HepG2 (cell line): ENCODE measurements around the gene C6orf136. TPM values are rescaled to one million over a fixed set of nuclear protein-coding genes. Genes with fewer than 3 reads are reported as not detected.
A peak's percentile ranks its signal among the peaks of the same experiment; 100 is the strongest.
"Not testable (repeated sequence)": the region's sequence is repeated elsewhere in the genome, so short reads cannot be mapped to it uniquely, and the experiment has no call there.

Experiments
- ATAC-seq: fragments of 200-7000 bp; cut with Tn5 transposase; 3 replicates; pipeline ENCODE4 v1.9.1; 2020; ENCODE audit warnings: mild to moderate bottlenecking, moderate library complexity
- BruUV-seq: library from RNA; stranded (reverse); fragments of 400-500 nt; replicated peaks from 2 replicates; lab custom pipeline; 2021; lab: Mats Ljungman, UMichigan
- CTCF ChIA-PET: fragments of 300-600 bp; formaldehyde crosslinking; extraction: SDS; loops from one replicate; lab custom pipeline; 2021; ENCODE audit warnings: low total read pairs, inconsistent platforms, low intra/inter-chr PET ratio; lab: Yijun Ruan, JAX
- POLR2A ChIA-PET: fragments of 350-600 bp; sonication (Branson Sonifier 250); formaldehyde crosslinking; loops from one replicate; lab custom pipeline; 2020; ENCODE audit warnings: antibody characterized with exemption, inconsistent platforms; lab: Yijun Ruan, JAX
- DNase-seq: peaks from one replicate; pipeline ENCODE4 v3.0.0-alpha.2; 2015; ENCODE audit warnings: low spot score
- FAIRE-seq: peaks from 3 replicates; lab custom pipeline; 2011; peaks lifted over from hg19 to GRCh38; lab: Jason Lieb, UNC
- H2AFZ ChIP-seq: one replicate; pipeline ENCODE4 v1.6.1; 2011; ENCODE audit warnings: low read length, inconsistent platforms
- H3K27ac ChIP-seq: fragments of 300-600 bp; 3 replicates; pipeline ENCODE4 v1.8.0; 2011; ENCODE audit warnings: mixed run types, mild to moderate bottlenecking, mixed read lengths, low read length, inconsistent platforms; ENCODE audit not compliant: insufficient read depth; ENCODE audit errors: extremely low read length
- H3K27me3 ChIP-seq, 2 experiments: fragments of 200-600 bp in 1 of 2; 2 replicates in 1 of 2; 3 replicates in 1 of 2; pipeline versions ENCODE4 v1.6.0 to v1.8.0; 2011; ENCODE audit warnings: low read length in 2 of 2, mild to moderate bottlenecking in 2 of 2, moderate library complexity in 2 of 2, inconsistent platforms in 1 of 2; ENCODE audit not compliant: insufficient read depth in 2 of 2, control insufficient read depth in 1 of 2
- H3K36me3 ChIP-seq, 2 experiments: fragments of 200-600 bp in 1 of 2; replicated peaks in 1 of 2; 2 replicates in 1 of 2; 3 replicates in 1 of 2; pipeline versions ENCODE4 v1.5.1 to v1.8.0; 2011; ENCODE audit warnings: low read length in 2 of 2, inconsistent platforms in 1 of 2; ENCODE audit not compliant: insufficient read depth in 2 of 2, control insufficient read depth in 1 of 2
- H3K4me1 ChIP-seq: 2 replicates; pipeline ENCODE4 v1.5.1; 2012; ENCODE audit warnings: low read length, inconsistent platforms; ENCODE audit not compliant: insufficient read depth
- H3K4me2 ChIP-seq: 2 replicates; pipeline ENCODE4 v1.6.0; 2011; ENCODE audit warnings: low read depth, low read length, inconsistent platforms
- H3K4me3 ChIP-seq, 3 experiments: fragments of 200-600 bp in 1 of 3; sonication (generic), shearing (Covaris generic) in 1 of 3; replicated peaks in 1 of 3; 2 replicates each; pipeline ENCODE4 v1.5.1; 2011 to 2016; ENCODE audit warnings: low read length in 3 of 3, inconsistent platforms in 2 of 3, low read depth in 2 of 3, mild to moderate bottlenecking in 2 of 3, control low read depth in 1 of 3, mixed read lengths in 1 of 3; ENCODE audit not compliant: insufficient read depth in 1 of 3
- H3K79me2 ChIP-seq: one replicate; pipeline ENCODE4 v1.6.1; 2011; ENCODE audit warnings: low read length, inconsistent platforms; ENCODE audit not compliant: insufficient read depth
- H3K9ac ChIP-seq: 2 replicates; pipeline ENCODE4 v1.6.0; 2011; ENCODE audit warnings: mild to moderate bottlenecking, low read depth, low read length, inconsistent platforms; ENCODE audit not compliant: insufficient read depth
- H3K9me3 ChIP-seq: 2 replicates; pipeline ENCODE4 v1.5.1; 2012; ENCODE audit warnings: mild to moderate bottlenecking, low read length
- H4K20me1 ChIP-seq: 2 replicates; pipeline ENCODE4 v1.6.0; 2011; ENCODE audit warnings: inconsistent platforms, mild to moderate bottlenecking, low read length, moderate library complexity; ENCODE audit not compliant: insufficient read depth
- ARID3A ChIP-seq: IDR thresholded peaks from 2 replicates; pipeline ENCODE4 v1.6.1; 2012; ENCODE audit warnings: low read depth, low read length, improper control_type of control experiment
- BORCS8-MEF2B ChIP-seq: sonication (generic); formaldehyde crosslinking; IDR thresholded peaks from 2 replicates; pipeline ENCODE4 v1.8.0; 2022; ENCODE audit warnings: mild to moderate bottlenecking, missing genetic modification reagents
- KDM2A ChIP-seq: sonication (generic); formaldehyde crosslinking; IDR thresholded peaks from 2 replicates; pipeline ENCODE4 v1.4.0; 2020; ENCODE audit warnings: low read depth, missing genetic modification reagents, borderline replicate concordance
- KDM4B ChIP-seq: sonication (generic); formaldehyde crosslinking; IDR thresholded peaks from 2 replicates; pipeline ENCODE4 v1.4.0; 2020; ENCODE audit warnings: missing genetic modification reagents
- MIXL1 ChIP-seq: IDR thresholded peaks from 2 replicates; pipeline ENCODE4 v1.6.1; 2016
- MXD4 ChIP-seq: IDR thresholded peaks from 2 replicates; pipeline ENCODE4 v1.6.1; 2016; ENCODE audit warnings: mild to moderate bottlenecking, missing biosample characterization, missing genetic modification reagents
- PATZ1 ChIP-seq: sonication (generic); formaldehyde crosslinking; IDR thresholded peaks from 2 replicates; pipeline ENCODE4 v1.4.0; 2020; ENCODE audit warnings: missing genetic modification reagents
- POLR2A ChIP-seq, 2 experiments: IDR thresholded peaks; 2 replicates each; pipeline ENCODE4 v1.6.1; 2011; ENCODE audit warnings: low read depth in 2 of 2, low read length in 2 of 2, mild to moderate bottlenecking in 1 of 2, moderate library complexity in 1 of 2; ENCODE audit not compliant: insufficient read depth in 1 of 2
- POLR2AphosphoS2 ChIP-seq: IDR thresholded peaks from 2 replicates; pipeline ENCODE4 v1.6.1; 2011; ENCODE audit warnings: low read depth, low read length, improper control_type of control experiment
- RAD21 ChIP-seq: fragments of 450-650 bp; formaldehyde crosslinking; IDR thresholded peaks from 2 replicates; pipeline ENCODE4 v1.5.0; 2020; ENCODE audit warnings: mild to moderate bottlenecking
- REPIN1 ChIP-seq: sonication (generic); formaldehyde crosslinking; IDR thresholded peaks from 2 replicates; pipeline ENCODE4 v1.8.0; 2022; ENCODE audit warnings: missing genetic modification reagents, low read depth, mild to moderate bottlenecking, borderline replicate concordance
- STAG1 ChIP-seq: sonication (generic); formaldehyde crosslinking; IDR thresholded peaks from 2 replicates; pipeline ENCODE4 v1.4.0; 2020; ENCODE audit warnings: missing genetic modification reagents
- TFAP4 ChIP-seq: sonication (generic); IDR thresholded peaks from 2 replicates; pipeline ENCODE4 v1.6.1; 2016; ENCODE audit warnings: low read depth, borderline replicate concordance
- ZFY ChIP-seq: sonication (generic); formaldehyde crosslinking; IDR thresholded peaks from 2 replicates; pipeline ENCODE4 v1.4.0; 2020; ENCODE audit warnings: missing genetic modification reagents
- ZNF205 ChIP-seq: IDR thresholded peaks from 2 replicates; pipeline ENCODE4 v1.6.1; 2018; ENCODE audit warnings: missing biosample characterization, missing genetic modification reagents
- ZNF580 ChIP-seq: IDR thresholded peaks from 2 replicates; pipeline ENCODE4 v1.6.1; 2016; ENCODE audit warnings: low read depth, borderline replicate concordance
- ZNF605 ChIP-seq: sonication (generic); formaldehyde crosslinking; IDR thresholded peaks from 2 replicates; pipeline ENCODE4 v1.8.0; 2022; ENCODE audit warnings: mild to moderate bottlenecking, missing genetic modification reagents
- ZNF792 ChIP-seq: IDR thresholded peaks from 2 replicates; pipeline ENCODE4 v1.6.1; 2016
- WGBS: methylation state at CpG from one replicate; pipeline ENCODE4 v1.1.6; 2017; ENCODE audit warnings: low lambda C conversion rate; 5-methylcytosine and 5-hydroxymethylcytosine counted together
- in situ Hi-C: cut with HindIII; loops from 2 replicates; pipeline ENCODE4 v1.10.0; 2017; ENCODE audit warnings: low pct_unique_long_range_greater_than_20kb; ENCODE audit not compliant: extremely low pct_ligation_motif_present
- intact Hi-C: fragments of 100-400 bp; cut with micrococcal nuclease; formaldehyde crosslinking; loops from one replicate; pipeline ENCODE4 v1.10.0; 2022; ENCODE audit not compliant: unreplicated experiment
- polyA plus RNA-seq, 8 experiments: library from polyadenylated mRNA; depleted of rRNA in 3 of 8; stranded (reverse) in 7 of 8; unstranded in 1 of 8; fragments of >200 nt; fragmentation: Illumina TruSeq in 4 of 8; extraction: Trizol in 4 of 8; gene quantifications; 2 replicates each; pipeline versions ENCODE4 v1.2.1 to v1.2.3, GENCODE V29; 2011 to 2016; ENCODE audit warnings: low read depth in 4 of 8, missing spikeins in 1 of 8, mixed read lengths in 1 of 8; ENCODE audit not compliant: insufficient read depth in 1 of 8
- total RNA-seq, 5 experiments: library from RNA; depleted of rRNA; stranded (reverse); fragments of >200 nt; fragmentation: Illumina TruSeq; extraction: Trizol; gene quantifications; 2 replicates each; pipeline ENCODE4 v1.2.3, GENCODE V29; 2016; ENCODE audit warnings: low read depth in 1 of 5

C6orf136 gene
- total and polyA plus RNA-seq, 2 of the 13 experiments (the other 11 are each of a cell fraction or from before 2014, with no cell fraction given): 12.0 to 26.2 TPM

GRCh38 chr6:30597315-30598144, 49.4 kb upstream of the C6orf136 start:
- FAIRE-seq: peak; percentile 91
- intact Hi-C loops: loop anchor here (1.0 to 2.0 kb wide), 2 partner anchors 56 to 115 kb away; no protein-coding TSS in a partner anchor
- TF ChIP-seq POLR2AphosphoS2 (peak; percentile 47; the same call in 1 of the 2 replicates), KDM4B (CRISPR knock-in tag) (0 out of 2 replicates have a peak, but pooled peaks have one; percentile 21), ZNF580 (CRISPR knock-in tag) (peak; percentile 54; the same call in 1 of the 2 replicates), PATZ1 (0 out of 2 replicates have a peak, but pooled peaks have one; percentile 23), ZFY (CRISPR knock-in tag) (peak; percentile 79), REPIN1 (CRISPR knock-in tag) (peak; percentile 61; the same call in 1 of the 2 replicates), POLR2A (IDR thresholded peaks at IDR 0.05; ENCODE audit: insufficient read depth in 1 of 2, low read depth in 2 of 2, low read length in 2 of 2) (peak; percentile 47 to 60; a peak in 2 of 4 replicates), RAD21 (CRISPR knock-in tag) (peak; percentile 60), ZNF605 (0 out of 2 replicates have a peak, but pooled peaks have one; percentile 36), BORCS8-MEF2B (CRISPR knock-in tag) (0 out of 2 replicates have a peak, but pooled peaks have one; percentile 30), ARID3A (peak; percentile 80; the same call in 1 of the 2 replicates), KDM2A (CRISPR knock-in tag) (0 out of 2 replicates have a peak, but pooled peaks have one; percentile 49), STAG1 (CRISPR knock-in tag) (peak; percentile 67), ZNF792 (CRISPR knock-in tag) (0 out of 2 replicates have a peak, but pooled peaks have one; percentile 55), TFAP4 (peak; percentile 32; the same call in 1 of the 2 replicates), ZNF205 (CRISPR knock-in tag) (peak; percentile 42; the same call in 1 of the 2 replicates), MXD4 (peak; percentile 47; the same call in 1 of the 2 replicates), MIXL1 (peak; percentile 53; the same call in 1 of the 2 replicates)

More at GRCh38 chr6:30597315-30598144, 49.4 kb upstream of the C6orf136 start:
- H2AFZ ChIP-seq, H3K79me2 ChIP-seq, H3K27ac ChIP-seq, H3K4me2 ChIP-seq, H3K4me3 ChIP-seq, H3K27me3 ChIP-seq, BruUV-seq, H3K9ac ChIP-seq, in situ Hi-C loops, H3K4me1 ChIP-seq, H4K20me1 ChIP-seq, H3K9me3 ChIP-seq: not testable (repeated sequence)
- ATAC-seq (peak; percentile 83), DNase-seq (peak; percentile 81)
- H3K36me3 ChIP-seq: peaks cover 13 to 29% of the 10 kb centered on the region in 2 experiments; a peak in 4 of 5 replicates
- 81% methylated on average over 15 of the region's 15 CpGs for WGBS
- ChIA-PET CTCF (interaction anchor here (0.6 to 2.4 kb wide), 6 partner anchors 52 to 142 kb away, joined by 3 to 19 read pairs (median 4); partner anchors contain the start of gene DHX16), POLR2A (interaction anchor here (0.6 to 10.8 kb wide), 12 partner anchors 9 to 75 kb away, joined by 3 to 172 read pairs (median 6); partner anchors contain the start of genes ABCF1, DHX16, GNL1 and MRPS18B)
